Fibroblast of lung (primary cell): ENCODE results near the gene CALD1. TPM values are rescaled to one million over a fixed set of nuclear protein-coding genes. Genes with fewer than 3 reads are reported as not detected.
A peak's percentile ranks its signal among the peaks of the same experiment; 100 is the strongest.

Experiments used
- DNase-seq, 2 donors: peaks; one replicate each; pipeline versions ENCODE4 v3.0.0 to v3.0.0-alpha.2; 2010; ENCODE audit warnings: low read depth in 2 of 2
- H2AFZ ChIP-seq: 2 replicates; pipeline ENCODE4 v1.5.1; 2012; ENCODE audit warnings: low read length, control low read depth, inconsistent platforms
- H3K27ac ChIP-seq: 2 replicates; pipeline ENCODE4 v1.5.1; 2011; ENCODE audit warnings: low read length, control low read depth; ENCODE audit not compliant: insufficient read depth
- H3K27me3 ChIP-seq: 2 replicates; pipeline ENCODE4 v1.5.1; 2011; ENCODE audit warnings: mild to moderate bottlenecking, low read length; ENCODE audit not compliant: control insufficient read depth, insufficient read depth
- H3K36me3 ChIP-seq: 2 replicates; pipeline ENCODE4 v1.5.1; 2011; ENCODE audit warnings: low read length; ENCODE audit not compliant: control insufficient read depth, insufficient read depth
- H3K4me1 ChIP-seq: 2 replicates; pipeline ENCODE4 v1.5.1; 2011; ENCODE audit warnings: low read length; ENCODE audit not compliant: control insufficient read depth, insufficient read depth; ENCODE audit errors: extremely low read depth
- H3K4me2 ChIP-seq: 2 replicates; pipeline ENCODE4 v1.5.1; 2011; ENCODE audit warnings: low read length, control low read depth; ENCODE audit not compliant: insufficient read depth; ENCODE audit errors: extremely low read depth
- H3K4me3 ChIP-seq, 4 experiments: fragments of 200-600 bp in 1 of 4; sonication (generic) in 1 of 4; replicated peaks in 1 of 4; 2 replicates each; pipeline ENCODE4 v1.5.1; 2011 to 2016; ENCODE audit warnings: low read length in 4 of 4, low read depth in 3 of 4, mild to moderate bottlenecking in 3 of 4, control low read depth in 2 of 4, inconsistent platforms in 1 of 4, mixed read lengths in 1 of 4; ENCODE audit not compliant: insufficient read depth in 1 of 4; ENCODE audit errors: control extremely low read depth in 1 of 4
- H3K79me2 ChIP-seq: 2 replicates; pipeline ENCODE4 v1.5.1; 2012; ENCODE audit warnings: mild to moderate bottlenecking, low read length, inconsistent platforms; ENCODE audit not compliant: control insufficient read depth, insufficient read depth
- H3K9ac ChIP-seq: 2 replicates; pipeline ENCODE4 v1.5.1; 2011; ENCODE audit warnings: mild to moderate bottlenecking, low read length, control low read depth; ENCODE audit not compliant: insufficient read depth
- H3K9me3 ChIP-seq: 2 replicates; pipeline ENCODE4 v1.5.1; 2012; ENCODE audit warnings: low read depth, low read length; ENCODE audit not compliant: control insufficient read depth, insufficient read depth
- H4K20me1 ChIP-seq: 2 replicates; pipeline ENCODE4 v1.5.1; 2011; ENCODE audit warnings: low read length; ENCODE audit not compliant: control insufficient read depth, insufficient read depth; ENCODE audit errors: extremely low read depth
- EZH2 ChIP-seq: IDR thresholded peaks from 2 replicates; pipeline ENCODE4 v1.5.1; 2012; ENCODE audit warnings: low read length, control low read depth, mild to moderate bottlenecking; ENCODE audit errors: missing control alignments
- polyA plus RNA-seq, 2 donors: library from polyadenylated mRNA; depleted of rRNA in 1 of 2; stranded (reverse) in 1 of 2; unstranded in 1 of 2; fragments of >200 nt; gene quantifications; 2 replicates each; pipeline ENCODE4 v1.2.1, GENCODE V29; 2011 to 2012; ENCODE audit warnings: missing spikeins in 1 of 2
- total RNA-seq: library from RNA; depleted of rRNA; stranded (reverse); fragments of >200 nt; gene quantifications from 2 replicates; pipeline ENCODE4 v1.2.1, GENCODE V29; 2014
- TF ChIP-seq, protein P1 (sequence below), 2 donors: IDR thresholded peaks in 1 of 2; conservative IDR thresholded peaks in 1 of 2; 1 replicate in 1 of 2; 2 replicates in 1 of 2; pipeline ENCODE4 v1.5.1; 2011 to 2012; ENCODE audit warnings: low read length in 2 of 2, control low read depth in 1 of 2, inconsistent platforms in 1 of 2, low read depth in 1 of 2, mild to moderate bottlenecking in 1 of 2

CALD1 gene
- total and polyA plus RNA-seq, 2 donors (not counting 1 experiment from before 2014, with no cell fraction given), result 343 to 1,187 TPM

DNA sequence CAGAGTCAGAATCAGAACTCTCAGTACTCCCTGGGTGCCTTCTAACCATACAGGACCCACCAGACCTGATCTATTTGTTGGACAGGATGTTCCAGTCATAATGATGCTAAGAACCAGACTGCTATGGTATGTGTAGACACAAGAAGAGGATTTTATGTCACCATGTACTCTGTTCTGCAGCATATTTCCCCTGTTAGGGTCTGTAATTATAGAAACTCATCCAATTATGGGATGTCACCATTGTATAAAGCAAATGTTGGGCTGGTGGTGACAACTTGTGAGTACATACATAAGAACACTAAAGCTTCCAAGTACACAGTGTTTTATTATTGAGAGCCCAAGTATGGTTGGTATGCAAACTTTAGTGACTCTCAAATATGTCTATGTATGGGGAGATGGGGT, 139.8 kb downstream of the CALD1 start:
- Histone ChIP-seq H3K9me3 (no peaks in the 10 kb centered on the region), H3K27ac (peak overlapping the region; percentile 22), H3K4me2 (peak overlapping the region; percentile 21), H3K27me3 (no peaks in the 10 kb centered on the region), H2AFZ (no peak overlapping the region), H4K20me1 (no peaks in the 10 kb centered on the region), H3K4me3 (no peak overlapping the region), H3K36me3 (peaks cover 5% of the 10 kb centered on the region), H3K79me2 (peaks cover 54% of the 10 kb centered on the region), H3K4me1 (peaks cover 14% of the 10 kb centered on the region), H3K9ac (no peak overlapping the region)
- DNase-seq, result peak in 1 of 2 donors; percentile 27
- TF ChIP-seq, protein P1, sequence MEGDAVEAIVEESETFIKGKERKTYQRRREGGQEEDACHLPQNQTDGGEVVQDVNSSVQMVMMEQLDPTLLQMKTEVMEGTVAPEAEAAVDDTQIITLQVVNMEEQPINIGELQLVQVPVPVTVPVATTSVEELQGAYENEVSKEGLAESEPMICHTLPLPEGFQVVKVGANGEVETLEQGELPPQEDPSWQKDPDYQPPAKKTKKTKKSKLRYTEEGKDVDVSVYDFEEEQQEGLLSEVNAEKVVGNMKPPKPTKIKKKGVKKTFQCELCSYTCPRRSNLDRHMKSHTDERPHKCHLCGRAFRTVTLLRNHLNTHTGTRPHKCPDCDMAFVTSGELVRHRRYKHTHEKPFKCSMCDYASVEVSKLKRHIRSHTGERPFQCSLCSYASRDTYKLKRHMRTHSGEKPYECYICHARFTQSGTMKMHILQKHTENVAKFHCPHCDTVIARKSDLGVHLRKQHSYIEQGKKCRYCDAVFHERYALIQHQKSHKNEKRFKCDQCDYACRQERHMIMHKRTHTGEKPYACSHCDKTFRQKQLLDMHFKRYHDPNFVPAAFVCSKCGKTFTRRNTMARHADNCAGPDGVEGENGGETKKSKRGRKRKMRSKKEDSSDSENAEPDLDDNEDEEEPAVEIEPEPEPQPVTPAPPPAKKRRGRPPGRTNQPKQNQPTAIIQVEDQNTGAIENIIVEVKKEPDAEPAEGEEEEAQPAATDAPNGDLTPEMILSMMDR (conservative IDR thresholded peaks at IDR 0.05 in 1 of 2, IDR thresholded peaks at IDR 0.05 in 1 of 2; ENCODE audit: low read depth in 1 of 2, low read length in 2 of 2), result no peak
- TF ChIP-seq EZH2, result no peak

DNA sequence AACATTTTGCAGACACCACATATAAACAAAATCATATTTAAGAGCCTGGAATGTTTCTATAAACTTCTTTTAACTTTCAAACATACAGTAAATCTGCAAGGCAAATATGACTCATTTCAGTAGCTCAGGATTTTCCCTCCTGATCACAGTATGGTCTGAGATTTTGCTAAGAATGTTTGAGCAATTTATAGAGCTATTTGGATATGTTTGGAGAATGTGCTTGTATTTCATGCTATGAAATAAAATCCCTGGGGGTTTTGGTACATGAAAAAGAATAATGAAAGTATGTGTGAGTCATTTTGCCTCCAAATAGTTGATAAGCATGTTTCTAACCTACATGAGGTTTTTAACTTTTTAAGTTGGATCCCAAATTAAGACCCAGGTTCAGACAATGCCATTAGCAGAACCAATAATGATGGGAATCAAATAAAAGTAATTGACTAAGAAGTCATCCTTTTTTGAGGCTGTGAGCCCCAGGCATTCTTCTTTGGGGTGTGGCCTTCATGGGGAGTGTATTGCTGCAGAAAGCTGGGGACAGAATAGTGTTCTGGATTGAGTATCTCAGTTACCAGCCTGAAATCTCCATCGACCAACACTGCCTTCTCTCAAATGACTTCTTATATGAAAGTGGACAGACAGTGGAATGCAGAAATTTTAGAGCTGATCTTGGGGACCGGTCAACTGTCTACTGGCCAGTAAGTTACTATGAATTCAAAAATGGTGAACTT, 140.8 kb downstream of the CALD1 start:
- Histone ChIP-seq H2AFZ (no peak overlapping the region), H3K9ac (no peak overlapping the region), H3K4me1 (peaks cover 14% of the 10 kb centered on the region), H3K36me3 (peaks cover 2% of the 10 kb centered on the region), H3K27ac (peak overlapping the region; percentile 43), H3K4me2 (no peak overlapping the region), H3K9me3 (no peaks in the 10 kb centered on the region), H3K4me3 (no peak overlapping the region), H4K20me1 (no peaks in the 10 kb centered on the region), H3K79me2 (peaks cover 52% of the 10 kb centered on the region), H3K27me3 (no peaks in the 10 kb centered on the region)
- no peak for TF ChIP-seq EZH2
- TF ChIP-seq, protein P1 (conservative IDR thresholded peaks at IDR 0.05 in 1 of 2, IDR thresholded peaks at IDR 0.05 in 1 of 2; ENCODE audit: low read depth in 1 of 2, low read length in 2 of 2), result no peak
- DNase-seq, result peak; percentile 84 to 97

GRCh38 chr7:134922720-134923704, 143.6 kb downstream of the CALD1 start:
- Histone ChIP-seq H3K9ac (no peak overlapping the region), H3K4me2 (no peak overlapping the region), H3K9me3 (no peaks in the 10 kb centered on the region), H3K4me3 (no peak overlapping the region), H3K27me3 (no peaks in the 10 kb centered on the region), H3K4me1 (peaks cover 12% of the 10 kb centered on the region), H2AFZ (no peak overlapping the region), H3K27ac (no peak overlapping the region), H4K20me1 (no peaks in the 10 kb centered on the region), H3K36me3 (peaks cover 2% of the 10 kb centered on the region), H3K79me2 (peaks cover 41% of the 10 kb centered on the region)
- TF ChIP-seq, protein P1 (conservative IDR thresholded peaks at IDR 0.05 in 1 of 2, IDR thresholded peaks at IDR 0.05 in 1 of 2; ENCODE audit: low read depth in 1 of 2, low read length in 2 of 2), result no peak
- DNase-seq, result no peak
